CMK (cell line): ENCODE measurements around the gene CHRM4.

Experiments used
- DNase-seq: peaks from one replicate; pipeline ENCODE4 v3.0.0-alpha.2; 2010; ENCODE audit warnings: low read depth

CHRM4 gene

GRCh38 chr11:46367244-46367915 is 24.2 kb downstream of the CHRM4 start:
- no peak for DNase-seq

- no peak for DNase-seq
These were observed 24.9 kb downstream of the CHRM4 start for GRCh38 chr11:46366661-46367161.

GRCh38 chr11:46366260-46366659 is 25.3 kb downstream of the CHRM4 start:
- DNase-seq, result no peak

- no peak for DNase-seq
These were observed 26.8 kb downstream of the CHRM4 start for GRCh38 chr11:46364791-46365190.

GRCh38 chr11:46364056-46364455 is 27.5 kb downstream of the CHRM4 start:
- no peak for DNase-seq

GRCh38 chr11:46363455-46364005 is 28.0 kb downstream of the CHRM4 start:
- DNase-seq, result no peak

GRCh38 chr11:46363031-46363407 is 28.6 kb downstream of the CHRM4 start:
- no peak for DNase-seq

- no peak for DNase-seq
These were observed 29.2 kb downstream of the CHRM4 start for GRCh38 chr11:46362156-46363030.

- DNase-seq, result no peak
These were observed 30.1 kb downstream of the CHRM4 start for GRCh38 chr11:46361283-46362155.

- DNase-seq, result no peak
These were observed 30.7 kb downstream of the CHRM4 start for GRCh38 chr11:46360878-46361277.

GRCh38 chr11:46359953-46360352 is 31.6 kb downstream of the CHRM4 start:
- DNase-seq, result no peak

- no peak for DNase-seq
These were observed 34.1 kb downstream of the CHRM4 start for GRCh38 chr11:46357483-46357936.

- DNase-seq, result no peak
These were observed 34.6 kb downstream of the CHRM4 start for GRCh38 chr11:46356924-46357482.

GRCh38 chr11:46353698-46354097 is 37.9 kb downstream of the CHRM4 start:
- DNase-seq, result no peak

GRCh38 chr11:46352063-46352841 is 39.3 kb downstream of the CHRM4 start:
- no peak for DNase-seq

- no peak for DNase-seq
These were observed 40.0 kb downstream of the CHRM4 start for GRCh38 chr11:46351606-46352005.

GRCh38 chr11:46351148-46351547 is 40.4 kb downstream of the CHRM4 start:
- no peak for DNase-seq

GRCh38 chr11:46350695-46351094 is 40.9 kb downstream of the CHRM4 start:
- no peak for DNase-seq

- no peak for DNase-seq
These were observed 42.8 kb downstream of the CHRM4 start for GRCh38 chr11:46348566-46349401.
